T-cell (primary cell): ENCODE results near the gene PLS1. TPM values are rescaled to one million over a fixed set of nuclear protein-coding genes. Genes with fewer than 3 reads are reported as not detected.

ENCODE experiments used
- total RNA-seq, 35 experiments: library from RNA in 6 of 35; stranded (reverse) in 6 of 35; fragments of 120-200 nt in 1 of 35; gene quantifications; one replicate each; pipeline versions ENCODE4 v1.2.1 to v1.2.4 and lab custom pipeline; 2013 to 2026

The PLS1 gene
- total RNA-seq, 5 donors from 2014 or later (not counting 1 experiment from before 2014, with no cell fraction given), result 0.84 to 3.6 (median 1.8) TPM

Other genes with a start within 250 kb of the PLS1 start
- gene XRN1, start 148.4 kb upstream of the PLS1 start, total RNA-seq, result 100 to 1,000 TPM in 2 of 5 donors, 10 to 100 TPM in 3; 67.8 to 118 (median 84.0) TPM
- gene ATR, start 17.7 kb upstream of the PLS1 start, total RNA-seq, result 10 to 100 TPM; 32.8 to 40.9 (median 36.3) TPM
- gene TRPC1, start 127.6 kb downstream of the PLS1 start, total RNA-seq, result 1 to 10 TPM; 3.9 to 7.5 (median 4.4) TPM